ENCODE data around the gene RBM15B.
A peak's percentile ranks its signal among the peaks of the same experiment; 100 is the strongest.

The RBM15B gene

GRCh38 chr3:51392355-51393133, 1.5 kb downstream of the RBM15B start:
- no peak for DNase-seq

GRCh38 chr3:51393134-51393495, 2.0 kb downstream of the RBM15B start:
- no peak for DNase-seq

GRCh38 chr3:51393564-51393963, 2.5 kb downstream of the RBM15B start:
- no peak for DNase-seq

- DNase-seq = no peak
These were observed 3.5 kb downstream of the RBM15B start for GRCh38 chr3:51394541-51394940.

GRCh38 chr3:51395493-51396213, 4.6 kb downstream of the RBM15B start:
- no peak for DNase-seq

- no peak for DNase-seq
These were observed 5.3 kb downstream of the RBM15B start for GRCh38 chr3:51396401-51396800.

GRCh38 chr3:51397392-51397791, 6.3 kb downstream of the RBM15B start:
- DNase-seq = no peak

- no peak for DNase-seq
These were observed 7.7 kb downstream of the RBM15B start for GRCh38 chr3:51398595-51399310.

GRCh38 chr3:51400166-51400565, 9.1 kb downstream of the RBM15B start:
- DNase-seq = no peak

- peak; percentile 91 for DNase-seq
These were observed 10.7 kb downstream of the RBM15B start for GRCh38 chr3:51401735-51402134.

- no peak for DNase-seq
These were observed 12.6 kb downstream of the RBM15B start for GRCh38 chr3:51403675-51404074.

GRCh38 chr3:51408021-51408420, 16.9 kb downstream of the RBM15B start:
- no peak for DNase-seq

GRCh38 chr3:51408813-51409212, 17.7 kb downstream of the RBM15B start:
- DNase-seq = no peak

GRCh38 chr3:51422211-51422610, 31.1 kb downstream of the RBM15B start:
- no peak for DNase-seq

- no peak for DNase-seq
These were observed 35.8 kb downstream of the RBM15B start for GRCh38 chr3:51426921-51427320.

GRCh38 chr3:51429138-51429537, 38.1 kb downstream of the RBM15B start:
- DNase-seq = no peak

- DNase-seq = no peak
These were observed 43.0 kb downstream of the RBM15B start for GRCh38 chr3:51434110-51434509.

- peak; percentile 28 for DNase-seq
These were observed 43.8 kb downstream of the RBM15B start for GRCh38 chr3:51434746-51435327.

GRCh38 chr3:51436998-51437639, 46.0 kb downstream of the RBM15B start:
- DNase-seq = no peak

GRCh38 chr3:51441282-51442030, 50.4 kb downstream of the RBM15B start:
- DNase-seq = no peak

- peak; percentile 4 for DNase-seq
These were observed 54.6 kb downstream of the RBM15B start for GRCh38 chr3:51445544-51446280.

Data from MV-4-11 (cell line).